Measurements from ENCODE around the gene CELA2B. TPM values are rescaled to one million over a fixed set of nuclear protein-coding genes. Genes with fewer than 3 reads are reported as not detected.
"Not testable (repeated sequence)": the region's sequence is repeated elsewhere in the genome, so short reads cannot be mapped to it uniquely, and the experiment has no call there.

CELA2B gene
- total and polyA plus RNA-seq, 2 donors (not counting 1 experiment from before 2014, with no cell fraction given), result not detected

- POLR2A ChIA-PET; H3K4me2 ChIP-seq (replicated peaks; ENCODE audit: low read depth, low read length, poor library complexity, severe bottlenecking); H3K9me3 ChIP-seq (ENCODE audit: control extremely low read depth in 1 of 3, control insufficient read depth in 2 of 3, insufficient read depth in 1 of 3, low read length in 2 of 3); H3K27ac Mint-ChIP-seq; H4K20me1 ChIP-seq (ENCODE audit: control insufficient read depth, insufficient read depth, low read length, poor library complexity, severe bottlenecking); H3K9ac ChIP-seq (ENCODE audit: low read length); intact Hi-C loops (cut with micrococcal nuclease); H3K27ac ChIP-seq (ENCODE audit: low read length in 2 of 2); DNase-seq; ATAC-seq (ENCODE audit: low read depth); H3K4me1 Mint-ChIP-seq; H3K36me3 ChIP-seq (replicated peaks in 1 of 2; ENCODE audit: control extremely low read depth in 1 of 2, control insufficient read depth in 1 of 2, extremely low read depth in 1 of 2, insufficient read depth in 2 of 2, low read length in 1 of 2); H3K4me3 ChIP-seq (ENCODE audit: control extremely low read depth in 1 of 5, extremely low read depth in 1 of 5, insufficient read depth in 1 of 5, low read depth in 2 of 5, low read length in 4 of 5); H3K4me1 ChIP-seq (ENCODE audit: control insufficient read depth in 2 of 2, insufficient read depth in 2 of 2, low read length in 2 of 2); H2AFZ ChIP-seq (ENCODE audit: insufficient read depth, low read depth, low read length, poor library complexity, severe bottlenecking); H3K9me3 Mint-ChIP-seq (ENCODE audit: insufficient read depth); H3K79me2 ChIP-seq (ENCODE audit: control insufficient read depth, insufficient read depth, low read length); H3K4me3 Mint-ChIP-seq; H3K27me3 ChIP-seq (replicated peaks in 1 of 4; ENCODE audit: control extremely low read depth in 1 of 4, control insufficient read depth in 3 of 4, insufficient read depth in 4 of 4, low read length in 3 of 4); CTCF ChIA-PET: not testable (repeated sequence)
- WGBS (ENCODE audit: insufficient coverage), result 91% methylated on average over 9 of the region's 15 CpGs
- H3K27me3 Mint-ChIP-seq, result peaks cover 13% of the 10 kb centered on the region
Measured at GRCh38 chr1:15463064-15463800, 12.7 kb upstream of the CELA2B start.

DNA sequence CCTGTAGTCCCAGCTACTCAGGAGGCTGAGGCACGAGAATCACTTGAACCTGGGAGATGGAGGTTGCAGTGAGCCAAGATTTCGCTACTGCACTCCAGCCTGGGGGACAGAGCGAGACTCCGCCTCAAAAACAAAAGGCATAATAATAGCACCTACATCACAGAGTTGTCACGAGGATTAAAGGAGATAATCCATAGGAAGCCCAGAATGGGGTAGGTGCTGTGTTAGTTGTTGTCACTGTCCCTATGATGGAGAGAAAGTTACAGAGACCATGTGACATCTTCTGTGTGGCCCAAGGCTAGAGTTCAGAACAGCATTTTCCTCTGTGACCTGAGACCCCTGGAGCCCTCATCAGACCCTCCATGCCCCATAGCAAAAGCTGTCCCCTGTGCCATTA, 12.0 kb upstream of the CELA2B start:
- H3K9ac ChIP-seq (ENCODE audit: low read length); intact Hi-C loops (cut with micrococcal nuclease); POLR2A ChIA-PET; H3K4me3 ChIP-seq (ENCODE audit: control extremely low read depth in 1 of 5, extremely low read depth in 1 of 5, insufficient read depth in 1 of 5, low read depth in 2 of 5, low read length in 4 of 5); H3K27ac Mint-ChIP-seq; H4K20me1 ChIP-seq (ENCODE audit: control insufficient read depth, insufficient read depth, low read length, poor library complexity, severe bottlenecking); H3K9me3 ChIP-seq (ENCODE audit: control extremely low read depth in 1 of 3, control insufficient read depth in 2 of 3, insufficient read depth in 1 of 3, low read length in 2 of 3); H3K27ac ChIP-seq (ENCODE audit: low read length in 2 of 2); CTCF ChIA-PET; H3K9me3 Mint-ChIP-seq (ENCODE audit: insufficient read depth); H3K27me3 ChIP-seq (replicated peaks in 1 of 4; ENCODE audit: control extremely low read depth in 1 of 4, control insufficient read depth in 3 of 4, insufficient read depth in 4 of 4, low read length in 3 of 4); H3K36me3 ChIP-seq (replicated peaks in 1 of 2; ENCODE audit: control extremely low read depth in 1 of 2, control insufficient read depth in 1 of 2, extremely low read depth in 1 of 2, insufficient read depth in 2 of 2, low read length in 1 of 2); H3K79me2 ChIP-seq (ENCODE audit: control insufficient read depth, insufficient read depth, low read length); H3K4me1 ChIP-seq (ENCODE audit: control insufficient read depth in 2 of 2, insufficient read depth in 2 of 2, low read length in 2 of 2); H2AFZ ChIP-seq (ENCODE audit: insufficient read depth, low read depth, low read length, poor library complexity, severe bottlenecking); H3K4me1 Mint-ChIP-seq; H3K4me2 ChIP-seq (replicated peaks; ENCODE audit: low read depth, low read length, poor library complexity, severe bottlenecking); H3K4me3 Mint-ChIP-seq; DNase-seq; ATAC-seq (ENCODE audit: low read depth): not testable (repeated sequence)
- WGBS (ENCODE audit: insufficient coverage), result 86% methylated on average over 2 of the region's 5 CpGs
- H3K27me3 Mint-ChIP-seq, result peaks cover 13% of the 10 kb centered on the region
